ENCODE measurements around the gene NPC1. TPM values are rescaled to one million over a fixed set of nuclear protein-coding genes. Genes with fewer than 3 reads are reported as not detected.

Gene NPC1
- total RNA-seq, 4 donors from 2014 or later: 48.0 to 81.8 (median 58.8) TPM

GRCh38 chr18:23605941-23606340, 19.6 kb upstream of the NPC1 start:
- TF ChIP-seq CTCF (IDR thresholded peaks at IDR 0.05; ENCODE audit: low read depth): no peak

GRCh38 chr18:23599809-23600208, 13.5 kb upstream of the NPC1 start:
- no peak for TF ChIP-seq CTCF (IDR thresholded peaks at IDR 0.05; ENCODE audit: low read depth)

- TF ChIP-seq CTCF (IDR thresholded peaks at IDR 0.05; ENCODE audit: low read depth): no peak
Measured at GRCh38 chr18:23596183-23596582, 9.9 kb upstream of the NPC1 start.

- no peak for TF ChIP-seq CTCF (IDR thresholded peaks at IDR 0.05; ENCODE audit: low read depth)
Measured at GRCh38 chr18:23595591-23595990, 9.3 kb upstream of the NPC1 start.

- no peak for TF ChIP-seq CTCF (IDR thresholded peaks at IDR 0.05; ENCODE audit: low read depth)
Measured at GRCh38 chr18:23593720-23594119, 7.4 kb upstream of the NPC1 start.

GRCh38 chr18:23592911-23593310, 6.6 kb upstream of the NPC1 start:
- TF ChIP-seq CTCF (IDR thresholded peaks at IDR 0.05; ENCODE audit: low read depth): no peak

- no peak for TF ChIP-seq CTCF (IDR thresholded peaks at IDR 0.05; ENCODE audit: low read depth)
Measured at GRCh38 chr18:23591011-23591410, 4.7 kb upstream of the NPC1 start.

Measured in subcutaneous adipose tissue (tissue), 4 donors.